CD8-positive, alpha-beta memory T cell (primary cell): ENCODE measurements around the gene THSD1. TPM values are rescaled to one million over a fixed set of nuclear protein-coding genes. Genes with fewer than 3 reads are reported as not detected.
A peak's percentile ranks its signal among the peaks of the same experiment; 100 is the strongest.

Source experiments
- CTCF ChIA-PET: fragments of 350-600 bp; sonication (Branson Sonifier 250); formaldehyde crosslinking; loops from one replicate; lab custom pipeline; 2021; ENCODE audit warnings: antibody characterized with exemption; lab: Charles Lee
- POLR2A ChIA-PET: fragments of 350-600 bp; sonication (Branson Sonifier 250); formaldehyde crosslinking; loops from one replicate; lab custom pipeline; 2021; ENCODE audit warnings: antibody characterized with exemption; lab: Charles Lee
- DNase-seq, 5 donors: peaks; one replicate each; pipeline versions ENCODE4 v3.0.0 to v3.0.0-alpha.2; 2020 to 2022; ENCODE audit warnings: mixed read lengths in 1 of 5
- H3K27ac ChIP-seq: one replicate; pipeline ENCODE4 v1.7.0; 2013; ENCODE audit warnings: low read depth, mild to moderate bottlenecking, low read length, moderate library complexity
- H3K27me3 ChIP-seq: 2 replicates; pipeline ENCODE4 v1.7.0; 2013; ENCODE audit warnings: low read length, mild to moderate bottlenecking; ENCODE audit not compliant: insufficient read depth, poor library complexity, severe bottlenecking
- H3K36me3 ChIP-seq: 2 replicates; pipeline ENCODE4 v1.7.0; 2013; ENCODE audit warnings: mild to moderate bottlenecking, low read length, moderate library complexity; ENCODE audit not compliant: insufficient read depth
- H3K4me1 ChIP-seq: 2 replicates; pipeline ENCODE4 v1.7.0; 2013; ENCODE audit warnings: mild to moderate bottlenecking, low read length, moderate library complexity; ENCODE audit not compliant: insufficient read depth
- H3K4me3 ChIP-seq: 2 replicates; pipeline ENCODE4 v1.7.0; 2013; ENCODE audit warnings: mild to moderate bottlenecking, low read length
- H3K9me3 ChIP-seq: 2 replicates; pipeline ENCODE4 v1.7.0; 2013; ENCODE audit warnings: mild to moderate bottlenecking, low read length
- H3K27ac Mint-ChIP-seq, 8 donors: one replicate each; pipeline ENCODE4 v1.8.0; 2020 to 2021; ENCODE audit warnings: mixed read lengths in 8 of 8, mild to moderate bottlenecking in 6 of 8, inconsistent platforms in 3 of 8, moderate library complexity in 3 of 8
- H3K27me3 Mint-ChIP-seq, 2 donors: one replicate each; pipeline ENCODE4 v1.8.0; 2020 to 2021; ENCODE audit warnings: mixed read lengths in 2 of 2, mild to moderate bottlenecking in 1 of 2, moderate library complexity in 1 of 2
- H3K36me3 Mint-ChIP-seq, 3 donors: one replicate each; pipeline ENCODE4 v1.8.0; 2020 to 2021; ENCODE audit warnings: mixed read lengths in 3 of 3, inconsistent platforms in 1 of 3, mild to moderate bottlenecking in 1 of 3
- H3K4me1 Mint-ChIP-seq, 3 donors: one replicate each; pipeline ENCODE4 v1.8.0; 2020 to 2021; ENCODE audit warnings: mixed read lengths in 3 of 3, inconsistent platforms in 1 of 3, mild to moderate bottlenecking in 1 of 3
- H3K4me3 Mint-ChIP-seq, 7 donors: one replicate each; pipeline ENCODE4 v1.8.0; 2020 to 2021; ENCODE audit warnings: mixed read lengths in 7 of 7, mild to moderate bottlenecking in 6 of 7, moderate library complexity in 4 of 7, inconsistent platforms in 2 of 7
- H3K9me3 Mint-ChIP-seq, 5 donors: one replicate each; pipeline ENCODE4 v1.8.0; 2020 to 2022; ENCODE audit warnings: mixed read lengths in 5 of 5, mild to moderate bottlenecking in 3 of 5, moderate library complexity in 2 of 5, inconsistent platforms in 1 of 5
- polyA plus RNA-seq: library from polyadenylated mRNA; unstranded; fragments of 300-500 nt; fragmentation: Illumina TruSeq; gene quantifications from one replicate; pipeline ENCODE4 v1.2.3, GENCODE V29; 2021
- total RNA-seq, 2 experiments: library from RNA; stranded (reverse); gene quantifications; one replicate each; pipeline ENCODE4 v1.2.3, GENCODE V29; 2021

Gene THSD1
- total RNA-seq (under 1 TPM; 0.20 to 0.26 TPM), polyA plus RNA-seq (not detected)

- CTCF ChIA-PET, result interaction anchor here (1.0 to 1.3 kb wide), 2 partner anchors 28 to 45 kb away, joined by 3 to 6 read pairs; no protein-coding TSS in a partner anchor
- Mint-ChIP-seq H3K9me3 (no peaks in the 10 kb centered on the region), H3K27ac (peak within 1 kb of the TSS in 2 of 8 donors; percentile 57 to 88), H3K4me1 (peaks cover 20 to 28% (median 27%) of the 10 kb centered on the region in 3 donors), H3K36me3 (peaks cover 0 to 9% (median 0%) of the 10 kb centered on the region in 3 donors), H3K4me3 (peak within 1 kb of the TSS; percentile 62 to 91 (median 77)), H3K27me3 (peaks cover 2 to 30% of the 10 kb centered on the region in 2 donors)
- Histone ChIP-seq H3K4me3 (peak within 1 kb of the TSS; percentile 37), H3K9me3 (no peaks in the 10 kb centered on the region), H3K4me1 (peaks cover 21% of the 10 kb centered on the region), H3K36me3 (no peaks in the 10 kb centered on the region), H3K27me3 (peaks cover 11% of the 10 kb centered on the region), H3K27ac (no peak within 1 kb of the TSS)
- POLR2A ChIA-PET, result no interaction called here
- DNase-seq, result peak in 4 of 5 donors; percentile 3 to 49 (median 5)
Observed at GRCh38 chr13:52405767-52406494, at the start of gene THSD1. Gene THSD1 (minus strand): TSS chr13:52406172. CDS start chr13:52402600, 3,572 bp downstream.

GRCh38 chr13:52455677-52456041 lies 49.7 kb upstream of the THSD1 start:
- DNase-seq, result peak in 4 of 5 donors; percentile 63 to 79 (median 76)
- CTCF ChIA-PET, result no interaction called here
- Mint-ChIP-seq H3K27ac (peak overlapping the region; percentile 89 to 100 (median 98)), H3K4me3 (peak overlapping the region; percentile 89 to 98 (median 96)), H3K36me3 (peaks cover under 1 to 30% (median 7%) of the 10 kb centered on the region in 3 donors), H3K9me3 (no peaks in the 10 kb centered on the region), H3K27me3 (peaks cover 0 to 1% of the 10 kb centered on the region in 2 donors), H3K4me1 (peaks cover 26 to 59% (median 54%) of the 10 kb centered on the region in 3 donors)
- Histone ChIP-seq H3K27me3 (no peaks in the 10 kb centered on the region), H3K27ac (peak overlapping the region; percentile 89), H3K4me3 (peak overlapping the region; percentile 89), H3K4me1 (peaks cover 24% of the 10 kb centered on the region), H3K9me3 (no peaks in the 10 kb centered on the region), H3K36me3 (no peaks in the 10 kb centered on the region)
- POLR2A ChIA-PET, result interaction anchor here (1.4 kb wide), 1 partner anchor 197 kb away, joined by 8 read pairs; the partner anchor contains the start of gene SUGT1

GRCh38 chr13:52454820-52455676 lies 49.1 kb upstream of the THSD1 start, which contains the start of gene CKAP2:
Gene CKAP2 (plus strand): TSS chr13:52455478. CDS start chr13:52455557, 79 bp downstream.
- Histone ChIP-seq H3K9me3 (no peaks in the 10 kb centered on the region), H3K27ac (peak within 1 kb of the TSS; percentile 89), H3K36me3 (no peaks in the 10 kb centered on the region), H3K27me3 (no peaks in the 10 kb centered on the region), H3K4me1 (peaks cover 25% of the 10 kb centered on the region), H3K4me3 (peak within 1 kb of the TSS; percentile 89)
- Mint-ChIP-seq H3K36me3 (peaks cover 0 to 28% (median 6%) of the 10 kb centered on the region in 3 donors), H3K9me3 (no peaks in the 10 kb centered on the region), H3K4me3 (peak within 1 kb of the TSS; percentile 89 to 98 (median 96)), H3K4me1 (peaks cover 26 to 58% (median 52%) of the 10 kb centered on the region in 3 donors), H3K27ac (peak within 1 kb of the TSS; percentile 96 to 100 (median 99)), H3K27me3 (peaks cover 0 to 1% of the 10 kb centered on the region in 2 donors)
- CTCF ChIA-PET, result no interaction called here
- POLR2A ChIA-PET, result interaction anchor here (1.4 kb wide), 1 partner anchor 198 kb away, joined by 8 read pairs; the partner anchor contains the start of gene SUGT1
- peak; percentile 89 to 96 (median 95) for DNase-seq

GRCh38 chr13:52454459-52454819 lies 48.5 kb upstream of the THSD1 start:
- peaks cover 25% of the 10 kb centered on the region for H3K4me1 ChIP-seq
- POLR2A ChIA-PET, result no interaction called here
- H3K27ac ChIP-seq, result peak overlapping the region; percentile 89
- H3K4me3 Mint-ChIP-seq, result peak overlapping the region; percentile 89 to 98 (median 96)
- H3K9me3 Mint-ChIP-seq, result no peaks in the 10 kb centered on the region
- H3K36me3 ChIP-seq, result no peaks in the 10 kb centered on the region
- H3K9me3 ChIP-seq, result no peaks in the 10 kb centered on the region
- DNase-seq, result peak in 2 of 5 donors; percentile 43 to 54
- CTCF ChIA-PET, result no interaction called here
- peak overlapping the region; percentile 89 for H3K4me3 ChIP-seq
- peaks cover 31 to 60% (median 56%) of the 10 kb centered on the region in 3 donors for H3K4me1 Mint-ChIP-seq
- H3K27me3 ChIP-seq, result no peaks in the 10 kb centered on the region
- H3K27me3 Mint-ChIP-seq, result peaks cover 0 to 1% of the 10 kb centered on the region in 2 donors
- H3K27ac Mint-ChIP-seq, result peak overlapping the region; percentile 96 to 100 (median 99)
- peaks cover 0 to 29% (median 5%) of the 10 kb centered on the region in 3 donors for H3K36me3 Mint-ChIP-seq

GRCh38 chr13:52452470-52452869 lies 46.5 kb upstream of the THSD1 start:
- Histone ChIP-seq H3K27me3 (no peaks in the 10 kb centered on the region), H3K4me3 (no peak overlapping the region), H3K36me3 (no peaks in the 10 kb centered on the region), H3K27ac (no peak overlapping the region), H3K9me3 (no peaks in the 10 kb centered on the region), H3K4me1 (peaks cover 44% of the 10 kb centered on the region)
- H3K4me3 Mint-ChIP-seq, result peak overlapping the region in 1 of 7 donors; percentile 39
- peaks cover 0 to 22% (median 2%) of the 10 kb centered on the region in 3 donors for H3K36me3 Mint-ChIP-seq
- H3K9me3 Mint-ChIP-seq, result no peaks in the 10 kb centered on the region
- H3K27ac Mint-ChIP-seq, result peak overlapping the region in 1 of 8 donors; percentile 26
- H3K27me3 Mint-ChIP-seq, result peaks cover 0 to 1% of the 10 kb centered on the region in 2 donors
- ChIA-PET POLR2A (no interaction called here), CTCF (no interaction called here)
- DNase-seq, result no peak
- H3K4me1 Mint-ChIP-seq, result peaks cover 42 to 70% (median 64%) of the 10 kb centered on the region in 3 donors

- POLR2A ChIA-PET, result interaction anchor here (1.3 kb wide), 1 partner anchor 201 kb away, joined by 3 read pairs; the partner anchor contains the start of gene SUGT1
- no peaks in the 10 kb centered on the region for H3K9me3 Mint-ChIP-seq
- peaks cover 43% of the 10 kb centered on the region for H3K4me1 ChIP-seq
- H3K27me3 ChIP-seq, result no peaks in the 10 kb centered on the region
- no peaks in the 10 kb centered on the region for H3K36me3 ChIP-seq
- CTCF ChIA-PET, result interaction anchor here (0.6 to 3.6 kb wide), 42 partner anchors 9 to 629 kb away, joined by 3 to 21 read pairs (median 5); partner anchors contain the start of genes ALG11, NEK3, SUGT1 and THSD1
- no peak overlapping the region for H3K4me3 ChIP-seq
- H3K4me3 Mint-ChIP-seq, result peak overlapping the region; percentile 80 to 93 (median 84)
- peak overlapping the region; percentile 67 to 86 (median 84) for H3K27ac Mint-ChIP-seq
- peaks cover 0 to 1% of the 10 kb centered on the region in 2 donors for H3K27me3 Mint-ChIP-seq
- peaks cover 40 to 64% (median 54%) of the 10 kb centered on the region in 3 donors for H3K4me1 Mint-ChIP-seq
- H3K36me3 Mint-ChIP-seq, result peaks cover 0 to 18% (median under 1%) of the 10 kb centered on the region in 3 donors
- no peak for DNase-seq
- no peak overlapping the region for H3K27ac ChIP-seq
- no peaks in the 10 kb centered on the region for H3K9me3 ChIP-seq
Observed at GRCh38 chr13:52451135-52451804, 45.3 kb upstream of the THSD1 start.

GRCh38 chr13:52450793-52451116 lies 44.8 kb upstream of the THSD1 start:
- Mint-ChIP-seq H3K27ac (peak overlapping the region; percentile 67 to 86 (median 84)), H3K36me3 (peaks cover 0 to 17% (median 0%) of the 10 kb centered on the region in 3 donors), H3K9me3 (no peaks in the 10 kb centered on the region), H3K4me1 (peaks cover 37 to 63% (median 50%) of the 10 kb centered on the region in 3 donors), H3K4me3 (peak overlapping the region; percentile 80 to 93 (median 84)), H3K27me3 (peaks cover 0 to 1% of the 10 kb centered on the region in 2 donors)
- Histone ChIP-seq H3K36me3 (no peaks in the 10 kb centered on the region), H3K27ac (no peak overlapping the region), H3K4me3 (no peak overlapping the region), H3K4me1 (peaks cover 37% of the 10 kb centered on the region), H3K9me3 (no peaks in the 10 kb centered on the region), H3K27me3 (no peaks in the 10 kb centered on the region)
- ChIA-PET POLR2A (interaction anchor here (1.3 kb wide), 1 partner anchor 202 kb away, joined by 3 read pairs; the partner anchor contains the start of gene SUGT1), CTCF (interaction anchor here (0.6 to 3.6 kb wide), 42 partner anchors 9 to 629 kb away, joined by 3 to 21 read pairs (median 5); partner anchors contain the start of genes ALG11, NEK3, SUGT1 and THSD1)
- no peak for DNase-seq
